ENCODE measurements around the gene PNCK. TPM values are rescaled to one million over a fixed set of nuclear protein-coding genes. Genes with fewer than 3 reads are reported as not detected.
"Not testable (repeated sequence)": the region's sequence is repeated elsewhere in the genome, so short reads cannot be mapped to it uniquely, and the experiment has no call there.

Gene PNCK
- total RNA-seq, 1 experiment from 2014 or later = 2.3 TPM

- H3K9me3 ChIP-seq (ENCODE audit: control insufficient read depth, insufficient read depth, low read depth, low read length); H3K4me1 ChIP-seq (ENCODE audit: control insufficient read depth, insufficient read depth, low read length); DNase-seq (ENCODE audit: low read depth, low spot score); ATAC-seq; in situ Hi-C loops (cut with HindIII; ENCODE audit: low pct_unique_long_range_greater_than_20kb, low sequenced_read_pairs); CTCF ChIA-PET; BruUV-seq (replicated peaks); H3K4me3 ChIP-seq (ENCODE audit: low read depth in 2 of 2, low read length in 2 of 2); H3K27me3 ChIP-seq (ENCODE audit: control insufficient read depth, insufficient read depth, low read length); H3K27ac ChIP-seq (ENCODE audit: low read length); H3K36me3 ChIP-seq (ENCODE audit: control insufficient read depth, insufficient read depth, low read length); intact Hi-C loops (cut with micrococcal nuclease; ENCODE audit: unreplicated experiment); POLR2A ChIA-PET: not testable (repeated sequence)
Measured at GRCh38 chrX:153704631-153705402, 31.2 kb upstream of the PNCK start.

GRCh38 chrX:153704021-153704526 is 30.5 kb upstream of the PNCK start:
- no TSS peak for BruUV-seq (replicated peaks)
- ChIA-PET CTCF (no interaction called here), POLR2A (no interaction called here)
- DNase-seq (ENCODE audit: low read depth, low spot score) (no peak), ATAC-seq (no peak)
- no peak overlapping the region for H3K4me3 ChIP-seq (ENCODE audit: low read depth in 2 of 2, low read length in 2 of 2)
- in situ Hi-C loops (cut with HindIII; ENCODE audit: low pct_unique_long_range_greater_than_20kb, low sequenced_read_pairs) = no loop called here
- no peaks in the 10 kb centered on the region for H3K9me3 ChIP-seq (ENCODE audit: control insufficient read depth, insufficient read depth, low read depth, low read length)
- no peaks in the 10 kb centered on the region; the same call in 1 of the 2 replicates for H3K36me3 ChIP-seq (ENCODE audit: control insufficient read depth, insufficient read depth, low read length)
- no peak for TF ChIP-seq SIN3A (IDR thresholded peaks at IDR 0.05; ENCODE audit: borderline replicate concordance, insufficient read depth, low read depth, low read length)
- no peak for TF ChIP-seq POLR2AphosphoS5 (IDR thresholded peaks at IDR 0.05; ENCODE audit: low read depth, low read length)
- TF ChIP-seq TCF7L2 (IDR thresholded peaks at IDR 0.05; ENCODE audit: low read depth, low read length) = no peak
- no peak for TF ChIP-seq CTCF (IDR thresholded peaks at IDR 0.05)
- no peak for TF ChIP-seq REST (IDR thresholded peaks at IDR 0.05; ENCODE audit: insufficient read depth in 1 of 2, low read depth in 2 of 2, low read length in 1 of 2)
- H3K27me3 ChIP-seq (ENCODE audit: control insufficient read depth, insufficient read depth, low read length) = no peaks in the 10 kb centered on the region
- H3K27ac ChIP-seq (ENCODE audit: low read length) = no peak overlapping the region
- intact Hi-C loops (cut with micrococcal nuclease; ENCODE audit: unreplicated experiment) = no loop called here
- no peaks in the 10 kb centered on the region for H3K4me1 ChIP-seq (ENCODE audit: control insufficient read depth, insufficient read depth, low read length)

GRCh38 chrX:153703036-153703370 is 29.4 kb upstream of the PNCK start:
- no peaks in the 10 kb centered on the region for H3K27me3 ChIP-seq (ENCODE audit: control insufficient read depth, insufficient read depth, low read length)
- CTCF ChIA-PET = no interaction called here

More at GRCh38 chrX:153703036-153703370, 29.4 kb upstream of the PNCK start:
- DNase-seq (ENCODE audit: low read depth, low spot score) (no peak), ATAC-seq (no peak)
- H3K4me1 ChIP-seq (ENCODE audit: control insufficient read depth, insufficient read depth, low read length) = no peaks in the 10 kb centered on the region
- H3K36me3 ChIP-seq (ENCODE audit: control insufficient read depth, insufficient read depth, low read length) = no peaks in the 10 kb centered on the region; the same call in 1 of the 2 replicates
- H3K9me3 ChIP-seq (ENCODE audit: control insufficient read depth, insufficient read depth, low read depth, low read length) = no peaks in the 10 kb centered on the region
- H3K27ac ChIP-seq (ENCODE audit: low read length) = no peak overlapping the region
- BruUV-seq (replicated peaks) = no TSS peak
- POLR2A ChIA-PET = no interaction called here
- no peak overlapping the region for H3K4me3 ChIP-seq (ENCODE audit: low read depth in 2 of 2, low read length in 2 of 2)
- no peak for TF ChIP-seq POLR2AphosphoS5 (IDR thresholded peaks at IDR 0.05; ENCODE audit: low read depth, low read length)
- no peak for TF ChIP-seq TCF7L2 (IDR thresholded peaks at IDR 0.05; ENCODE audit: low read depth, low read length)
- TF ChIP-seq CTCF (IDR thresholded peaks at IDR 0.05) = no peak
- TF ChIP-seq SIN3A (IDR thresholded peaks at IDR 0.05; ENCODE audit: borderline replicate concordance, insufficient read depth, low read depth, low read length) = no peak
- no peak for TF ChIP-seq REST (IDR thresholded peaks at IDR 0.05; ENCODE audit: insufficient read depth in 1 of 2, low read depth in 2 of 2, low read length in 1 of 2)
- intact Hi-C loops (cut with micrococcal nuclease; ENCODE audit: unreplicated experiment) = no loop called here
- in situ Hi-C loops (cut with HindIII; ENCODE audit: low pct_unique_long_range_greater_than_20kb, low sequenced_read_pairs) = no loop called here
